T-helper 2 cell treated with Interferon-gamma antibody and Interleukin-4, amounts not matched to agents 5 μg/mL and 100 μg/mL, for 36 hours (primary cell): ENCODE data around the gene BRD1.

Source experiments
- DNase-seq: peaks from one replicate; pipeline ENCODE4 v3.0.0; 2021; ENCODE audit warnings: low spot score
- H3K27ac Mint-ChIP-seq: one replicate; pipeline ENCODE4 v1.8.0; 2021; ENCODE audit warnings: mild to moderate bottlenecking, mixed read lengths
- H3K27me3 Mint-ChIP-seq: one replicate; pipeline ENCODE4 v1.8.0; 2021; ENCODE audit warnings: low read depth, mixed read lengths
- H3K36me3 Mint-ChIP-seq: one replicate; pipeline ENCODE4 v1.8.0; 2021; ENCODE audit warnings: low read depth, mixed read lengths
- H3K4me1 Mint-ChIP-seq: one replicate; pipeline ENCODE4 v1.8.0; 2021; ENCODE audit warnings: low read depth, mixed read lengths
- H3K4me3 Mint-ChIP-seq: one replicate; pipeline ENCODE4 v1.8.0; 2022; ENCODE audit warnings: mild to moderate bottlenecking, moderate library complexity, mixed read lengths
- H3K9me3 Mint-ChIP-seq: one replicate; pipeline ENCODE4 v1.8.0; 2021; ENCODE audit warnings: mixed read lengths

The BRD1 gene

DNA sequence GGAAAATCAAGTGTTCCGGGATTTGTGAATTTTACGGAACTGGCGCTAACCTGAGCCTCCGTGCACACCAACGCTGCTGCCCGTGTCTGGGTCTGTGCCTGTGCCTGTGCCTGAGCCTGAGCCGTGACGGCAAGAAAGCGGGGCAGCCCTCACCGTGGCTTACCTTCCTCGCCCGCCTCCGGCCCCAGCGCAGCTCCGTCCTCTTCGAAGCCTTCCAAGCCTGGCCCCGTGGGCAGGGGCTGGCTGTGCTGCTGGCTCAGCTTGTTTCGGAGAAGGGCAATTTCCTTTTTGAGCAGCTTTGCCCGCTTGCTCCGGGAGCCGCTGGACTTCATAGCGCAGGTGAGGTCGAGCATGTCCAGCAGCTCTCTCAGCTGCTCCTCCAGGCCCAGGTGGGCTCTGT lies 33.8 kb downstream of the BRD1 start:
- Mint-ChIP-seq H3K27ac (no peak overlapping the region), H3K4me1 (peaks cover 30% of the 10 kb centered on the region), H3K36me3 (peaks cover 45% of the 10 kb centered on the region)

DNA sequence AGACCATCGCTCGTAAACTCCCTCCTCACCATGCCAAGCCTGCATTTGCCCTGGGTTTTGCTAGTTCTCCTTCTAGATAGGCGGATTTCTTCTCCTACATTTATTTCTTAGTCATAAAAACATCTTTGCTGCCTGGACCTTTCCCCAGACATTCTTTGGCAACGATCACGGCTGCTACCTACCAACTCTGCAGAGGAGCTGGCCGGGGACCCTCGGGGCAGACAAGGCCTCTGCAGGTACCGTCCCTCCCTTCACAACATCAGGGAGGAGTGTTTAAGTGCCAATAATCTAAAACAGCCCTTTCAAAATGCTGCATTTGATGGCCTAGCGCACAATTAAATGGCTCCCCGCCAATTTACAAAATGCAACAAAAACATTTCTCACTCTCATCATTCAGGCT lies 34.4 kb downstream of the BRD1 start:
- no peaks in the 10 kb centered on the region for H3K9me3 Mint-ChIP-seq
- peak overlapping the region; percentile 13 for H3K27ac Mint-ChIP-seq
- peaks cover 46% of the 10 kb centered on the region for H3K36me3 Mint-ChIP-seq
- no peak overlapping the region for H3K4me3 Mint-ChIP-seq
- peaks cover 35% of the 10 kb centered on the region for H3K4me1 Mint-ChIP-seq
- no peak for DNase-seq
- no peaks in the 10 kb centered on the region for H3K27me3 Mint-ChIP-seq

More for the DNA sequence above, 33.8 kb downstream of the BRD1 start:
- Mint-ChIP-seq H3K4me3 (no peak overlapping the region), H3K9me3 (no peaks in the 10 kb centered on the region), H3K27me3 (no peaks in the 10 kb centered on the region)
- DNase-seq, result no peak

DNA sequence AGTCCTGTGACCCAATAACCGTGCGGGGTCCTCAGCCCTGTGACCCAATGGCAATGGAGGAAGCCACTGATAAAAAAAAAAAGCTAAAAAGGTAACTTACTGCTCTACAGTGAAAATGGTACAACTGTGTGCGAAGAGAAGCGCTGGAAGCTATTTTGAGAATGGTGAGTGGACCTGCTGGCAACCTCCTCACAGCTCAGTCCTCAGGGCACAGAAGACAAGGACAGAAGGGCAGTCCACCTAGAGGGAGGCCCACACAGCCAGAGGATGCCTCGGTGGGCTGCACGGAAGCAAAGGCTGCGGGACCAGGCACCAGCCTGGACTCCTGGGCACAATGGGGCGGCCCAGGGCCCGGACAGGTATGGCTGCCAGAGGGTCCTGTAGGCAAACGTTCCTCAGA lies 35.6 kb downstream of the BRD1 start:
- Mint-ChIP-seq H3K4me1 (peaks cover 41% of the 10 kb centered on the region), H3K27me3 (no peaks in the 10 kb centered on the region), H3K27ac (no peak overlapping the region), H3K36me3 (peaks cover 45% of the 10 kb centered on the region), H3K4me3 (no peak overlapping the region), H3K9me3 (no peaks in the 10 kb centered on the region)
- no peak for DNase-seq

DNA sequence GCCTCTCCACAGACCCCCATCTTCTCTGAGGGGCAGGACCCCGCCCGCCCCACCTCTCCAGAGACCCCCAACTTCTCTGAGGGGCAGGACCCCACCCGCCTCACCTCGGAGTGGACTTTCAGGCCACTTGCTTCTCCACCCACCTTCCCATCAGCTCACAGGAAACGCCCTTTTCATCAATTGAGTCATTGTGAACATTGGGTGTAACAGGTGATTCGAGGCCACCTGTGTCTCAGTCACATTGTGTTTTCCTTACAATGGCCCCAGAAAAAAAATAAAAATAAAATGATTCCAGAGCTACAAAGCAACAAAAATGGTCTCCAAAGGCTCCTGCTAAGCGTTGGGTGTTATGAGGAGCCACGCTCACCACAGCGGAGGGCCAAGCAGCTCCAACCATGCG lies 36.0 kb downstream of the BRD1 start:
- H3K4me3 Mint-ChIP-seq, result no peak overlapping the region
- no peak for DNase-seq
- no peaks in the 10 kb centered on the region for H3K27me3 Mint-ChIP-seq
- H3K4me1 Mint-ChIP-seq, result peaks cover 41% of the 10 kb centered on the region
- H3K36me3 Mint-ChIP-seq, result peaks cover 44% of the 10 kb centered on the region
- peak overlapping the region; percentile 81 for H3K27ac Mint-ChIP-seq
- no peaks in the 10 kb centered on the region for H3K9me3 Mint-ChIP-seq

DNA sequence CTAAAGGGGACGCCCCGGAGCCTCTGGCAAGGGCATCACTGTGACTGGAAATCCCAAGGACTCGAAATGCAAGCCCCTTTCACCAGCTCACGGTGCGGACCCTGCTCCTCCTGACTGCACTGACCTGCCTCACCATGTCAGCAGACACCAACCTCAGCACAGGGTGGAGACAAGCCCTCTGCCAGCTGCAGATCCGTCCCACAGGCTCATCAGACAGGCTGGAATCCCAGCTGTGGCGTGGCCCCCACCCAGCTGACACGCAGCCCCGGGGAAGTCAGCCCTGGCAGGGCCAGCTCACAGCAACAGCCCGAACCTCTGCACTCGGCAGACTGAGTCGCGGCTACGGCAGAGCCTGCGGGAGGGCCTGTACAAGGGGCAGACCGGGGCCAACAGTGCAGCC lies 36.8 kb downstream of the BRD1 start:
- Mint-ChIP-seq H3K9me3 (no peaks in the 10 kb centered on the region), H3K4me3 (no peak overlapping the region), H3K27ac (peak overlapping the region; percentile 77), H3K4me1 (peaks cover 41% of the 10 kb centered on the region), H3K27me3 (no peaks in the 10 kb centered on the region), H3K36me3 (peaks cover 49% of the 10 kb centered on the region)
- DNase-seq, result no peak

DNA sequence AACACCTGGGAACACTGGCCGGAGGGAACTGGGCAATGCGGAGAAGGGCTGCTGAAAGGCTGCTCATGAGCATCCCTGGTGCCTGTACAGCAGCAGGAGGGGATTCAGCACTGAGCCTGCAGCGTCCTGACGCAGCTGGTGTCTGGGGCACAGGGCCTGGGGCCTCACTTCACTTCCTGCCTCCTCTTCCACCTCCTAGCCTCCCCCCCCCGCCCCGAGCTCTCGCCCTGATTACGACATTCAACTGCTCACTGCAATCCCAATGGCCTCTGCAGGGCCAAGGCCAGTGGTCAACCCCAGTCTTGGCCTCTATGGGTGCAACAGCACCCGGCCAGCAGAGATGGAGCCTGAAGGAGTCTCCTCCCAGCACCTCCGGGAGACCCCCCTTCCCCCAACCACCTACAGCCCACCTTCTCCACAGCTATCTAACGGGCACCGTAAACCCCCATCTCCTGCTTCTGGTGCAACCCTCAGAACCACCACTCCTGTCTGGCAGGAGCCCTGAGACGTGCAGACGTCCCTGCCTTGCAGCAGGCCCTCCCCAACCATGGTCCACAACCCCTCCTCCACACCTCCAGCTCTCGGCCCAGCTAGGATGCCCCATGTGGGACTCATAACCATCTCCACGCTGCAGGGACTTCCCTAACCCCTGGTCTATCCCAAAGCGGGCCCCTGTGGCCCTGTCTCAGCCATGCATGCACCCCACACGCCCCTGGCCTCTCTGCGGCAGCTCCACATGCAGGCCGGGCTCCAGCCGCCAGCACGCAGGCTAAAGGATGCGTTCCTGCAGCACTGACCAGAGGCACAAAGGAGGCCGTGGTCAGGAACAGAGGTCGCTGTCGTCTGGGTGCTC lies 38.2 kb downstream of the BRD1 start:
- Mint-ChIP-seq H3K9me3 (no peaks in the 10 kb centered on the region), H3K4me1 (peaks cover 39% of the 10 kb centered on the region), H3K27ac (peak overlapping the region; percentile 79), H3K27me3 (no peaks in the 10 kb centered on the region), H3K36me3 (peaks cover 42% of the 10 kb centered on the region), H3K4me3 (peak overlapping the region; percentile 68)
- no peak for DNase-seq

DNA sequence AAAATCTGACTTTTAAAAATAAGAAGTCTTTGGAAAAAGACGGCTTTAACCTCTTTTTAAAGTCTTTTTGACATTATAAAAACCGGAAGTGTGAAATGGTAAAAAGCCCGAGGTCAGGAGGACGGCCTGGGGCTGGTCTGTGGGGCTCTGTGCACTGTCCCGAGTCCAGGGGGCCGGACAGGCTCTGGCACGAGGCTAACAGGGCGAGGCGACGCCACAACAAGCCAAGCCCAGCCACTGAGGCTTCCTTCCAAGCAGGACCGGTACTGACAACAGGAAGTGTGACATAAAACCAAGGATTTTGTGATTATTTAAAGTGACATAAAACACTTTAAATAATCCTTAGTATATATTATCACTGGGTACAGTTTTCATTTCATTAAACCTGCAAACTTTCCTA lies 39.2 kb downstream of the BRD1 start:
- Mint-ChIP-seq H3K27ac (peak overlapping the region; percentile 79), H3K4me3 (peak overlapping the region; percentile 68), H3K9me3 (no peaks in the 10 kb centered on the region), H3K36me3 (peaks cover 44% of the 10 kb centered on the region), H3K27me3 (no peaks in the 10 kb centered on the region), H3K4me1 (peaks cover 39% of the 10 kb centered on the region)
- DNase-seq, result no peak

DNA sequence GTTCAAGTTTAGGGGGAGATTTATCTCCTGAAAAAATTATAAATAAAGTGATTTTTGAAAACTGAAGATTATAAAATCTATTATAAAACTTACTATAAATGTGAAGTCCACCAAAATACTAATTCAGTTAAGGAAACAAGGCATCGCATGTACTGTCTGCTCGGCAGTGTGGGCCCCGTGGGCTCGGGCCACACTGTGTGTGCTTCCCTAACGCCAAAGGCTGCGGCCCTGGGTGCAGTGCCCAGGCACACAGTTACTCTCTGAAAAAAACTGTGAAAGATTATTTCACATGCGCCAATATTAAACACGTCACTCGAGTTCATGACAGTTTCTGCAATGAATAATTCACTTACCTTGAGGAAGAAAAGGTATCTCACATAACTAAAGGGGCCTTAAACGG lies 39.8 kb downstream of the BRD1 start:
- H3K36me3 Mint-ChIP-seq, result peaks cover 43% of the 10 kb centered on the region
- no peaks in the 10 kb centered on the region for H3K9me3 Mint-ChIP-seq
- H3K27ac Mint-ChIP-seq, result peak overlapping the region; percentile 79
- H3K4me3 Mint-ChIP-seq, result peak overlapping the region; percentile 56
- H3K27me3 Mint-ChIP-seq, result no peaks in the 10 kb centered on the region
- H3K4me1 Mint-ChIP-seq, result peaks cover 41% of the 10 kb centered on the region
- no peak for DNase-seq

DNA sequence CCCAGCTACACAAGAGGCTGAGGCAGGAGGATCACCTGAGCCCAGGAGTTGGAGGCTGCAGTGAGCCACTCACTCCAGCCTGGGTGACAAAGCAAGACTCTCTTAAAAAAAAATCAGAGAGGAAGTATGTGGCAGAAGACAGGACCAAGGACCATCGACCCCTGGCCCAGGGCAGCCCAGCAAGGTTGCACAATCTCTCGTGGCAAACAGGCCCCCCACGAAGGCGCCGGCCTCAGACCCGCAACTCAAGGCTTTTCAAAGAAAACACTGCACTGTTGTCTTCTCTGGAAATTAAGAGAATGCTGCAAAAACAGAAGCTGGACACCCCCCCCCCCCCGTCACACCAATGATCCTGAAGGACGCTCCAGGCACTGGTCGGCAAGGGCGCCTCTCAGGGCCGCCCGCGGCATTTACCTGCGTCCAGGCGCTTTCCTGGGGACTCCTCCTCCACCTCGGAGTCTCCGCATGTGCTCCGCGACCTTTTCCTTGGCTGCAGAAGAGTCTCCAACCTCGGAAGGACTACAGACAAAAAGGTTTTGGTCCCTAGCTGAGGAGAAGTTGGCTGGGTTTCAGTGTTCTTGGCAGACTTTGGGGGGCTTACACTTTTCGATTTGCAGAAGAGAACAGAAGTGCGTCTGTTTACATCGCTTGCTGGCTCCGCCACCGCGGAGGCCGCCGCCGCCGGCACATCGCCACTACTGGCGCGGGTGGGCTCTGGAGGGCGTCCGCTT lies 40.5 kb downstream of the BRD1 start:
- H3K27me3 Mint-ChIP-seq, result no peaks in the 10 kb centered on the region
- no peak overlapping the region for H3K27ac Mint-ChIP-seq
- peaks cover 37% of the 10 kb centered on the region for H3K4me1 Mint-ChIP-seq
- H3K4me3 Mint-ChIP-seq, result no peak overlapping the region
- peaks cover 41% of the 10 kb centered on the region for H3K36me3 Mint-ChIP-seq
- no peaks in the 10 kb centered on the region for H3K9me3 Mint-ChIP-seq
- DNase-seq, result no peak

DNA sequence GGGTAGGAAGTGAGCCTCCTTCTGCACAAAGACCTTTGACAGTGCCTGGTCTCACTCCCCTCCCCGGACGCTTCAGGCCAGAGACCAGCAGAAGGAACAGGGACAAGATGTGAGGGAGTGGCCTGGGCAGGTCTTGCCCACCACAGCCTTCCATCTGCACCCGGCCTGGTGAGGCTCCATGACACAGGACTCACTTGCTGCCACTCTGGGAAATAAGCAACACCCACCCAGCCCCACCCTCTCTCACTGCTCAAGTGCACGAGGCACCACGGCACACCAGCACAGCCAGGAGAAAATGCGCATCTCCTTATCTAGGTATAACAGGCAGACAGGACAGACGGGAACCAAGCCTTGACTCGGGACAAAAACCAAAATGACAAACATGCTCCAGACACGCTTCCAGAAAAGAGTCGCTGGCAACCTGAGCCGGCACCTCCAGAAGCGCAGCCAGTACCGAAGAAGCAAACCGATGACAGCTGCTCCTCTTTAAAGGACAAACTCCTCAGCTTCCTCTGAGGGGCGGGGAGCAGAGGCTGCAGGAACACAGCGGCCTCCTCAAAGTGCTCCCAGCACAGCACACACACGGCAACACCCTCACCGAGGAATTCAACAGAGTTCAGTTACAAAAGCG lies 41.7 kb downstream of the BRD1 start:
- peaks cover 33% of the 10 kb centered on the region for H3K4me1 Mint-ChIP-seq
- H3K4me3 Mint-ChIP-seq, result no peak overlapping the region
- no peak for DNase-seq
- peaks cover 37% of the 10 kb centered on the region for H3K36me3 Mint-ChIP-seq
- H3K9me3 Mint-ChIP-seq, result no peaks in the 10 kb centered on the region
- H3K27me3 Mint-ChIP-seq, result no peaks in the 10 kb centered on the region
- peak overlapping the region; percentile 26 for H3K27ac Mint-ChIP-seq

DNA sequence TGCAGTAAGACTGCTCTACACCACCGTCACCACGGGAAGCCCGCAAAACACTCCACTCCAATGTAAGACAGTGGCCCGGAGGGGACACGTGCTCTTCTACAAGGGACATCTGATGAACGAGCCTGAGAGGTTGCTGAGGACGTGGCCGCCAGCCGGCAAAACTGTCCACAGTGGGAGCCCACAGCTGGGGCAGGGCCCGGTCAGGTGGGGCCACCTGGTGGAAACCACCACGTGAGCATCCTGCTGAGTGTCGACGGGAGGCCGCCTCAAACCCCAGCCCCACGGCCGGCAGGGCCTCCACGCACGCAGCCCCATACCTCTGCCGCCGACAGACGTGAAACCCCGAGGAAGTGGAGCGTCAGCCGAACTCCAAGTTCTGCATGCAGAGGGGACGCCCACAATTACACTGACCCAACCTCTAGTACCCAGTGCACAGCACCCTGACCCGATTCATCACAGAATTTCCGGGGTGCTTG lies 42.6 kb downstream of the BRD1 start:
- Mint-ChIP-seq H3K9me3 (no peaks in the 10 kb centered on the region), H3K4me1 (peaks cover 26% of the 10 kb centered on the region), H3K4me3 (no peak overlapping the region)

DNA sequence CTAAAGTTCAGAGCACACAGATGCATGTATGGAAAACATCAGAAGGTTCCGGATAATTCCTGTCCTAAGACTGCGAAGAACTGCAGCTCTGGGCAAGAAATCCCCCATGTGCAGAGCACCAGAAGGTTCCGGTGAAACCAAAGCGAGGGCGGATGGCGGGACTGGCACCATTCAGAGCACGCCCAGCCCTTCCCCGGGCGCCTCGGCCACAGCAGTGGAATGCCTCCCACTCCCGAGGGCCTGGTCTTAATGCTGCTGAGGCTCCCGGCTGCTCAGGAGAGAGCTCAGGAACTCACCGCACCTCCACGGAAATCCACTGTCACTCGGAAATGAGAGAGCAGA lies 43.1 kb downstream of the BRD1 start:
- H3K27me3 Mint-ChIP-seq, result no peaks in the 10 kb centered on the region
- H3K36me3 Mint-ChIP-seq, result peaks cover 30% of the 10 kb centered on the region
- peaks cover 23% of the 10 kb centered on the region for H3K4me1 Mint-ChIP-seq
- H3K9me3 Mint-ChIP-seq, result no peaks in the 10 kb centered on the region
- H3K27ac Mint-ChIP-seq, result no peak overlapping the region
- H3K4me3 Mint-ChIP-seq, result no peak overlapping the region
- no peak for DNase-seq

More for the DNA sequence above, 42.6 kb downstream of the BRD1 start:
- H3K27me3 Mint-ChIP-seq, result no peaks in the 10 kb centered on the region
- DNase-seq, result no peak
- H3K27ac Mint-ChIP-seq, result no peak overlapping the region
- peaks cover 31% of the 10 kb centered on the region for H3K36me3 Mint-ChIP-seq

DNA sequence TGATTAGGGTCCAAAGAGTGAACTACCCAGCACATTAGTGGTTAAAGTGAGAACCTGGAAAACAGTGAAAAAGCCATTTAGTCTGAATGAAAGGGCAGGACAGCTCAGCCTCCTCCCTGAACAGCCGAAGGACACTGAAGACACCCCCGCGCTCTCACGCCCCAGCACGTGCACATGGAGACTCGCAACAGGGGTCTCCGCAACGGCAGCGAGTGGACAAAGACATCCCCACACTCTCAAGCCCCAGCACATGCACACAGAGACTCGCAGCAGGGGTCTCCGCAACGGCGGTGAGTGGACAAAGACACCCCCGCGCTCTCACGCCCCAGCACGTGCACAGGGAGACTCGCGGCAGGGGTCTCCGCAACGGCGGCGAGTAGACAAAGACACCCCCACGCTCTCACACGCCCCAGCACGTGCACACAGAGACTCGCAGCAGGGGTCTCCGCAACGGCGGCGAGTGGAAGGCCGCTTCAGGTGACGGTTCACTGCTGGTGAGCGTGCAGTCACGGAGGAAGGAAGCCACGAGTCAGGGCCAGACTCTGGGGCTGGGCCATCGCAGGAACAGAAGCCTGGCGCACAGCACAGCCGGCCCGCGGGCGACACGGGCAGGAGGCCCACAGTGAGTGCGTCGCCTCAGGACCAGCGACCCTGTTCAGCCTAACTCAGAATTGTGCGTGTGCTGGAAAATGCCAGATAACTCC lies 43.6 kb downstream of the BRD1 start:
- peaks cover 30% of the 10 kb centered on the region for H3K36me3 Mint-ChIP-seq
- H3K9me3 Mint-ChIP-seq, result no peaks in the 10 kb centered on the region
- H3K27ac Mint-ChIP-seq, result no peak overlapping the region
- no peak overlapping the region for H3K4me3 Mint-ChIP-seq
- no peak for DNase-seq
- peaks cover 18% of the 10 kb centered on the region for H3K4me1 Mint-ChIP-seq
- no peaks in the 10 kb centered on the region for H3K27me3 Mint-ChIP-seq
